HG02798 (cell line): Measurements from ENCODE around the gene SCGB1A1.

Experiments
- ATAC-seq: cut with Tn5 transposase; IDR thresholded peaks from one replicate; pipeline ENCODE4 v1.9.1; 2021; ENCODE audit warnings: mild to moderate bottlenecking; ENCODE audit not compliant: unreplicated experiment, poor library complexity

Gene SCGB1A1

GRCh38 chr11:62395885-62396551, 22.8 kb upstream of the SCGB1A1 start:
- no peak for ATAC-seq

GRCh38 chr11:62398011-62398994, 20.5 kb upstream of the SCGB1A1 start:
- ATAC-seq = no peak

GRCh38 chr11:62399172-62399877, 19.5 kb upstream of the SCGB1A1 start:
- ATAC-seq = no peak

GRCh38 chr11:62399878-62400266, 19.0 kb upstream of the SCGB1A1 start:
- no peak for ATAC-seq

- no peak for ATAC-seq
Measured at GRCh38 chr11:62400281-62400680, 18.6 kb upstream of the SCGB1A1 start.

- no peak for ATAC-seq
Measured at GRCh38 chr11:62400760-62401159, 18.1 kb upstream of the SCGB1A1 start.

- no peak for ATAC-seq
Measured at GRCh38 chr11:62401356-62401755, 17.5 kb upstream of the SCGB1A1 start.

GRCh38 chr11:62401811-62402210, 17.0 kb upstream of the SCGB1A1 start:
- no peak for ATAC-seq

GRCh38 chr11:62402226-62402959, 16.4 kb upstream of the SCGB1A1 start:
- no peak for ATAC-seq

- no peak for ATAC-seq
Measured at GRCh38 chr11:62402960-62403730, 15.7 kb upstream of the SCGB1A1 start.

- no peak for ATAC-seq
Measured at GRCh38 chr11:62404435-62404834, 14.4 kb upstream of the SCGB1A1 start.

- ATAC-seq = no peak
Measured at GRCh38 chr11:62404901-62405300, 13.9 kb upstream of the SCGB1A1 start.

- ATAC-seq = no peak
Measured at GRCh38 chr11:62406034-62406433, 12.8 kb upstream of the SCGB1A1 start.

GRCh38 chr11:62409831-62410230, 9.0 kb upstream of the SCGB1A1 start:
- no peak for ATAC-seq

GRCh38 chr11:62410972-62411371, 7.9 kb upstream of the SCGB1A1 start:
- no peak for ATAC-seq

- ATAC-seq = no peak
Measured at GRCh38 chr11:62411524-62411923, 7.3 kb upstream of the SCGB1A1 start.

- no peak for ATAC-seq
Measured at GRCh38 chr11:62413060-62413696, 5.7 kb upstream of the SCGB1A1 start.

- no peak for ATAC-seq
Measured at GRCh38 chr11:62416596-62416995, 2.2 kb upstream of the SCGB1A1 start.

GRCh38 chr11:62418136-62418535, 697 bp upstream of the SCGB1A1 start:
- no peak for ATAC-seq
